Kidney glomerular epithelial cell (primary cell): ENCODE data around the gene THAP3.
A peak's percentile ranks its signal among the peaks of the same experiment; 100 is the strongest.
"Not testable (repeated sequence)": the region's sequence is repeated elsewhere in the genome, so short reads cannot be mapped to it uniquely, and the experiment has no call there.

ENCODE experiments used
- DNase-seq: peaks from one replicate; lab custom pipeline; 2025; lab: John Stamatoyannopoulos, UW

Gene THAP3

DNA sequence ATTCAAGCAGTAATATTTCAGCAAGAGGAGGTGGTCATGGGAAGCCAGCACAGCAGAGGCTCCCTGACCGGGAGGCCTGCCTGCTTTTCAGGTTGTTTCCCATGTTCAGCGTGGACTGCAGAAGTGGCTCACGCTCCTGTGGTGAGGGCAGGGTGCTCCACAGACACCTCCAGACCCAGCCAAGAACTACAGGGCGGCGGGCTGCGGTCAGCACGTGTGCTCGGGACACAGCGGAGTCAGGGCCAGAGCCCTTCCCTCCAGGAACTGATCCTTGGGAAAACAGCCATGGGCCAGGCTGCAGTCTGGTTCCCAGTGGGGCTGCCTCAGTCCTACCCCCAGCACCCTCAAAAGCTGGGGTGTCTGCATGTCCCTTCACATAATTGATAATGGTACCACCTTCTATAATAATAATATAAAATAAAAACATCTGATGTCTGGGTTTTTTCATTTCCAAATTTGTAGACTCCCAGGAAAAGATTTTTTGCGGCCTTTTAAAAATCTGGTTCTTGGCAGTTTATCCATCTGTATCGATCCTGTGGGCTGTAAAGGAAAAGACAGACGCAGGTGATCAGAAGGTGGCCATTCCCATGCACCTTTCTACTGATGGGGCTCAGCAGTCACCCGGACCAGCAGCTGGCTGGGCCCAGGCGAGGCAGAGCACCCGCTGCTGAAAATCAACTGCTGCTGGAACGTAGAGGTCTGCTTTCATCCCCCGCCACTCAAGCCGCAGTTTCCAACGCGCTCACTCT, 10.7 kb downstream of the THAP3 start:
- DNase-seq = no peak

- no peak for DNase-seq
Measured at GRCh38 chr1:6635910-6636760, 11.5 kb downstream of the THAP3 start.

DNA sequence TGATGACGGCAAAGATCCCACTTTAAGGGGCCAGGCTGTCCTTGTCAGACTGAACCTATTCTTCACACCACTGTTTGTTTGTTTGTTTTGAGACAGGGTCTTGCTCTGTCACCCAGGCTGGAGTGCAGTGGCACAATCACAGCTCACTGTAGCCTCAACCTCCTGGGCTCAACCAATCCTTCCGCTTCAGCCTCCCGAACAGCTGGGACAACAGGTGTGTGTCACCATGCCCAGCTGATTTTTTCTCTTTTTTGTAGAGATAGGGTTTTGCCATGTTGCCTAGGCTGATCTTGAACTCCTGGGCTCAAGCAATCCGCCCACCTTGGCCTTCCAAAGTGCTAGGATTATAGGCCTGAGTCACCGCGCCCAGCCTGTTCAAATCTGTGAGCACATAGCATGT, 12.1 kb downstream of the THAP3 start:
- DNase-seq = not testable (repeated sequence)

DNA sequence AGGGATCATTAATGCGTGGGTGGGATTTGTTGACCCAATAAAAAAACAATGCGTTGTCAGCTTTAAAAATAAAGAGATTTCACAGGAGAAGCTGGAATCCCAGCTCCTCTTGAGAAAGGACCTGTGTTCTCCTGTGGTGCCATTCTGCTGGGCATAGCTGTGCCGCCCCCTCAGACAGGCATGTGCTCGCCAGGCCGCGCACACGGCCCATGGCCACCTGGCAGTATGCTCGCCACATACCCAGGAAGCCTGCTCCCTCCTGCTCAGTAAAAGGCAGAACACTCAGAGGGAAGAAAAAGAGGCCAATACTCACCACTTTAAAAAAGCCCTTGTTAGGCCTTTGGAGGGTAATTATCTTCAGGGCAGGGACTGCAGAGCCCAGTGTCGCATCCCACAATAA, 13.1 kb downstream of the THAP3 start:
- no peak for DNase-seq

- peak; percentile 11 for DNase-seq
Measured at GRCh38 chr1:6638226-6638625, 13.6 kb downstream of the THAP3 start.

- DNase-seq = not testable (repeated sequence)
Measured at GRCh38 chr1:6640867-6641266, 16.2 kb downstream of the THAP3 start.

- DNase-seq = peak; percentile 76
Measured at GRCh38 chr1:6645018-6645417, 20.4 kb downstream of the THAP3 start.

DNA sequence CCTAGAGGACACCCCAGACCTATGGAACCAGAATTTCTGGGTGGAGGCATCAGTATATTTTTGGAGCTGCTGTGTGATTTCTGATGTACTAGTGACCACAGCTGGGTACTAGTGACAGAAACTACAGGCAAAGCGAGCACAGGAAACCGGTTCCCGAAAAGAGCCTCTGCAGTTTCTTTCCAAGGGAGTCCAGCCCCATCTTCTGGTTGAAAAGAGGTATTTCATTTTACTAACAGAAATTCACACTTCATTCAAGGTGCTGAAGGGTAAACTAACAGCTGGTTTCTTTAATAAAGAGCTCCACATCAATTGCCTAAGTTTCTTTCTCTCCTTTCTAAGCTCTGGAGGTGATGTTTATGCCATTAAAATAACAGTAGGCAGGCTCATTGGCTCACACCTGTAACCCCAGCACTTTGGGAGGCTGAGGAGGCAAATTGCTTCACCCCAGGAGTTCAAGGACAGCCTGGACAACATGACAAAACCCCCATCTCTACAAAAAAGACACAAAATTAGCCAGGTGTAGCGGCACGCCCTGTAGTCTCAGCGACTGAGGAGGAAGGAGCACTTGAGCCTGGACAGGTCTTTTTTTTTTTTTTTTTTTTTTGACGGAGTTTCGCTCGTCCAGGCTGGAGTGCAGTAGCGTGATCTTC, 22.0 kb downstream of the THAP3 start:
- peak; percentile 50 for DNase-seq

DNA sequence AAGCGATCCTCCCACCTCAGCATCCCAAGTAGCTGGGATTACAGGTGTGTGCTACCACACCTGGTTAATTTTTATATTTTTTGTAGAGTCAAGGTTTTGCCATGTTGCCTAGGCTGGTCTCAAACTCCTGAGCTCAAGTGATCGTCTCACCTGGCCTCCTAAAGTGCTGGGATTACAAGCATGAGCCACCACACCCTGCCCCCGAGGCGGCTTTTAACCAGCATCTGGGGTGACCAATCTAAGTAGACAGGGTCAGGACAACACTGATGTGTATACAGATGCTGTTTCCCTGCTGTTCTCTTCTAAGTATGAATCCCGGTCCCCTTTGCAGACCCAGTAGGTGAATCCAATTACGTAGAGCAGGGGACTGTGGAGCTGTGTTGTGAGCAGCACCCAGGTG, 23.9 kb downstream of the THAP3 start:
- DNase-seq = no peak

DNA sequence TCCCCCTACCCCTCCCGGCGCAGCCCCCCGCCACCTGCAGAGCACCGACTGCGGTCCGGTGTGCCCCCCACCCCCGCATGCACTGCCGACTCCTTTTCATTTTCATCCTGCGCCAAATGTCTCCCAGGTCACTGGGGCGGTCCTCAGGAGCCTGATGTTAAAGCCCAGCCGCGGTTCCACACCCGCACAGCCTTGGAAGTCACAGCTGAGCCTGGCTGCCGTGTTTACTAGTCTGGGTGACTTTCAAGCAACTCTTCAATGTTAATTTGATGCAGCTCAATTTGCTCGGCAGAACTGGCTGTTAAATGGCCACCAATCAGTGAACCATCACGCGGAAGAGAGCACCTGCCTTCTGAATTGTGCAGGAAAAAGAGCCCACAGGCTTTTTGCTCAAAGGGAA, 27.2 kb downstream of the THAP3 start:
- DNase-seq = no peak

- DNase-seq = no peak
Measured at GRCh38 chr1:6652986-6653385, 28.3 kb downstream of the THAP3 start.

DNA sequence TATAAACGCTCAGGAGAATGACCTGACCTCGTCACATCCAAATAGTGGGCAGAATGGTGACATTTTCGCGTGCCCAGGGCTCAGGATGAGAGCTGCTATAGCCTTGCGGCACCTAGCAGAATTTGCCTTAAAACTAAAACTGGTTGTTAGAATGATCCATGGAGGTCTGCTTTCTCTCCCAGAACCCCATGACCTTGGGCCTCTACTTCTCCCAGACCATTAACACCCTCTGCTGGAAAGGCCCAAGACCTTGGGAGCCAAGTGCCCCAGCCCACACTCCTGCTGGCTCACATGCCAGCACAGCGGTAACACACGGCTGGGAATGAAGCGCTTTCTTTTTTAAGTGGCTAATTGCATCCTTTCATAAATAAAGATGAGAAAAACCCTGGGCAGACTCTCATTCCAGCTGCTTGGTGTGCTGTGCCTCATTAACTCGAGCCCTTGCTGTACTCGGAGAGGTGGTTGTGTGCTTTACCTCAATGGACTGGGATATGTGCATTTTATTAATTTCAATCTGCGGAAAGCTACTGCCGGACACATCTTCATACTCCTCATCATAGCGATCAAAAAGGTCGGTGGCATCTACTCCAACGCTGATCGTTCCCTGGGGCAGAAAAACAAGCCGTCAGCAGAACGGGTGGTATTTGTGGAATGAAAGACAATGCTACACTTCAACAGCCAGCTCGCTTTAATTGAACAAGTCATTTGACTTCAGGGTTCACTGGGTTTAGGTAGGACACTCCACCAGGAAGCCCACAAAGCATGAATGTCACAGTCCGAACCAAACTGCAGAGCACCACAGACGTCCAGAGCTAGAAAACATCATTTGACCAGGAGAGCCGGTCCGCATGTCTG, 29.0 kb downstream of the THAP3 start:
- peak; percentile 87 for DNase-seq

DNA sequence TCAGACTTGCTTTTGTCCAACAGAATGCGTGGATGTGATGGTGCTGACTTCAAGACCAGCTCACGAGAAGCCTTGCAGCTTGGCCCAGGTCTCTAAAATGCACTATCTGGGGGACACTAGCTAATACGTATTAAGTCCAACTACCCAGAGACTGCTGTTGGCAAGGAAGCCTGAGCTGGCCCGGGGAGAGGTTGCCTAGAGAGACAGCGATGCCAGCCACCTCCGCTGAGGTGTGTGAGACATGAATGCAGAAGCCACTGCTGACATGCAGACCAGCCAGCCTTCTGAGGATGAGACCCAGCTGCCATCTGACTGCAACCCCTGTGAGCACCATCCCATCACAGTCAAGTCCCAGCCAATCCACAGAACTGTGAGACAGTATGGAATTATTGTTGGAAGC, 32.5 kb downstream of the THAP3 start:
- DNase-seq = no peak

DNA sequence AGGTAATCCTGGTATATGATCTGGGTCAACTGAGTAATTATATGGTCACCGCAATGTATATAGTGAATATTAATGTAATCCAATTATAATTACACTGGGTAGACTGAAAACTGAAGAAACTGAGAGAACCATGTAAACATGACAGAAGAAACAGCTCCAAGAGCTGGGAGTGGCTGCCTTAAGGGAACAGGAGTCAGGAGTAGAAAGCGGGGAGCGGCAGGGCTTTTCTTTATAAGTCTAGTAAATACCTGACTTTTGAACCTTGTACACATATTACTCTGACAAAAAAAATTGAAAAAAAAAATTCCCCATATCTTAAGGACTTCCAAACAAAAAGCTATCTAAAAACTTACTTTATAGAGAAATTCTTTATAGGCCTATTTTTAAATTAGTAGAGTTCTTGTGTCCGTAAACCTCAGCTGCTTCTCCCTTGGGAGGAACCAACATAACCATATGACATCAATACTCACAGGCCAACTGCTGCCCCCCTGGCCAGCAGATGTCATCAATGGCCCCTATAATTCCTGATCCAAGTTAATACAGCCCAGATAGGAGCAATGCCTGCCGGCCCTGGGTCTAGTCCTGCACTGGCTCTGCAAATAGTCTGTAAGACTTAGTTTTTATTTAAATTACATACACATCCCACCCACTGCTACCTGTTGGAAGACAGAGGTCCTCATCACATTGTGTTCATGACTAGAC, 33.8 kb downstream of the THAP3 start:
- DNase-seq = no peak

DNA sequence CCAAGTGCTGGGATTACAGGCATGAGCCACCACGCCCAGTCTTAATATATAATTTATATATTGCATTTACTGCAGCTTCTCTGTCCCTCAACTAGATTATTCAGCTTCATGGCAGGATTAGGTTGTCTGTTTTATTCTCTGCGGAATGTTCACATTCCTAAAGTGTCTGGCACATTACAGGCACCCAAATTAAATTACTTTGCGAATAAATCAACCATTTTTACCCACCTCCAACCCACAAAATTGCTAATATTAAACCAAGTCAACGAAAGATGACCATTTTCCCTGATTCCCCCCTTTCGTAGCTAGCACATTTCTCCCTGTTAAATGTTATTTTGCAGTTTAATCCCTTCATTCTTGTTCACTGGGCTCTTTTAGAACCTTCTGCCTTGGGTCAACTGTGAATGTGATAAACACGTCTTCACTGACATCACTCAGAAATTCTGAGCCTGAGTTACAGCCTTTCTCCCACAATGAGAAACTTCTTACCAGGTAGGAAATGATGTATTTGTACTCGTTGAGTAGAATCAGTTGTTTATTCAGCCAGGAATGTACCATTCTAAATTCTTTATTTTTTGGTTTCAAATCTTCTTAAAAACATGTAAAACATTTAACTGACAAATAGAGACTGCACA, 35.9 kb downstream of the THAP3 start:
- peak; percentile 51 for DNase-seq

GRCh38 chr1:6662468-6662867, 37.8 kb downstream of the THAP3 start:
- not testable (repeated sequence) for DNase-seq

- no peak for DNase-seq
Measured at GRCh38 chr1:6666696-6667095, 42.0 kb downstream of the THAP3 start.

GRCh38 chr1:6667139-6667538, 42.5 kb downstream of the THAP3 start:
- DNase-seq = no peak

DNA sequence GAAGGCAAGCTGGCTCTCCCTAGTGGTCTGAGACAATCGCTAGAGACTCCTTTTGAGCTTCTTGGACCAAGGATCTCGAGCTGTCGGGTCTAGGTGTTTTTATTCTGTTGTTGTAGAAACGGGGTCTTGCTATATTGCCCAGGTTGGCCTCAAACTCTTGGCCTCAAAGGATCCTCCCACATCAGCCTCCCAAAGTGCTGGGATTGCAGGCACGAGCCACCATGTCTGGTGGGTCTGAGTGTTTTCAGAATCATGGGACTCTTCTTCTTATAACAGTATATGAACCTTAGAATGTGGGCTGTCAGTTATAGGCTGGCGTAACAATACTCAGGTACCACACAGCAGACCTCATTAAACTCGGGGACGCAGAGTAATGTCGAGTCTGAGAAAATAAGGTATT, 43.8 kb downstream of the THAP3 start:
- no peak for DNase-seq

DNA sequence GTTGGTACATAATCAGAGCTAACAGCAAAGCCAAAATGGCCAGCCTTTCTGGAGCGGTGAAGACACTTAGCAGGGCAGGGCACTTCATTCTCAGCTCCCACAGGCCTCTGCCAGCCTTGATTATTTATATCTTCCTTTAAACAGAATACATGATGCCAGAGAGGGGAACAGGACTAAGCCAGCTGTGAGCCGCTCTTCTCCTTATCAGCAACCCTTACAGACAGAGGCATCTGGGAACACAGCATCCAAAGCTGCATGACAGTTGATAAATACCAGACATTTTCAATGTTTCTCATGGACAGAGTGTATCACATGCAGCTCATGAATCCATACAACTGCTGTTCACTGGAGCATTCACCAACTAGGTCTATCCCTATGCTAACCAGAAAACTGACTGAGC, 47.9 kb downstream of the THAP3 start:
- no peak for DNase-seq
